ENCODE data around the gene ARID5B.

Gene ARID5B

DNA sequence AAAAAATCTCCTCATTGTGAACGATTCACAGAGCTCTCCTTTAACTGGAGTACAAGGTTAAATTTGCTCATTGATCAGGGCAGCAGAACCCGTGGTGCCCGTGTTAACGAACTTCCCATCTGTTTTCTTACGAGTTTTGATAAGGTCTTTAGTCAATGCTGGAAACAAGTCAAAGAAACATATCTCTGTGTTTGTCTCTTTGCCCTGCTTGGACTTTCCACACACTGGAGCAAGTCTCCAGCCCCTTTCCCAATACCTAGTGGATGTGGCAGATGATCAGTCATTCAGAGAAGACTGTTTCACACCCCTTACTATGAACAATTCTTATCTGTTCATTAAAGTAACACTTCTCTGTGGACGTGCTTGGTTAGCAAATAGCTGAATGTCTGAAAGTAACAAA, 121.3 kb downstream of the ARID5B start:
- Histone ChIP-seq H3K9me2 (replicated peaks; ENCODE audit: insufficient read depth, low read length) (no peaks in the 10 kb centered on the region), H2AFZ (ENCODE audit: low read length) (no peak overlapping the region), H3K4me3 (ENCODE audit: low read length) (no peak overlapping the region), H4K20me1 (ENCODE audit: insufficient read depth, low read length) (no peaks in the 10 kb centered on the region), H3K27me3 (replicated peaks; ENCODE audit: insufficient read depth, low read length) (no peaks in the 10 kb centered on the region), H3K79me2 (ENCODE audit: low read length) (peaks cover 94% of the 10 kb centered on the region), H3K4me1 (ENCODE audit: low read length) (peaks cover 5% of the 10 kb centered on the region; the same call in 1 of the 2 replicates), H3K27ac (ENCODE audit: low read length) (no peak overlapping the region), H3F3A (ENCODE audit: insufficient read depth, low read length) (no peaks in the 10 kb centered on the region), H3K9me3 (replicated peaks; ENCODE audit: insufficient read depth, low read length) (no peaks in the 10 kb centered on the region), H3K9ac (ENCODE audit: low read length) (no peak overlapping the region), H3K36me3 (replicated peaks; ENCODE audit: insufficient read depth, low read length) (no peaks in the 10 kb centered on the region; the same call in 1 of the 2 replicates), H3K4me2 (ENCODE audit: low read depth, low read length) (no peak overlapping the region)
- TF ChIP-seq EZH2 (optimal IDR thresholded peaks at IDR 0.05; ENCODE audit: low read depth, low read length) (no peak), EZH2phosphoT487 (IDR thresholded peaks at IDR 0.05; ENCODE audit: low read length) (no peak)
- TF ChIP-seq, protein P1, sequence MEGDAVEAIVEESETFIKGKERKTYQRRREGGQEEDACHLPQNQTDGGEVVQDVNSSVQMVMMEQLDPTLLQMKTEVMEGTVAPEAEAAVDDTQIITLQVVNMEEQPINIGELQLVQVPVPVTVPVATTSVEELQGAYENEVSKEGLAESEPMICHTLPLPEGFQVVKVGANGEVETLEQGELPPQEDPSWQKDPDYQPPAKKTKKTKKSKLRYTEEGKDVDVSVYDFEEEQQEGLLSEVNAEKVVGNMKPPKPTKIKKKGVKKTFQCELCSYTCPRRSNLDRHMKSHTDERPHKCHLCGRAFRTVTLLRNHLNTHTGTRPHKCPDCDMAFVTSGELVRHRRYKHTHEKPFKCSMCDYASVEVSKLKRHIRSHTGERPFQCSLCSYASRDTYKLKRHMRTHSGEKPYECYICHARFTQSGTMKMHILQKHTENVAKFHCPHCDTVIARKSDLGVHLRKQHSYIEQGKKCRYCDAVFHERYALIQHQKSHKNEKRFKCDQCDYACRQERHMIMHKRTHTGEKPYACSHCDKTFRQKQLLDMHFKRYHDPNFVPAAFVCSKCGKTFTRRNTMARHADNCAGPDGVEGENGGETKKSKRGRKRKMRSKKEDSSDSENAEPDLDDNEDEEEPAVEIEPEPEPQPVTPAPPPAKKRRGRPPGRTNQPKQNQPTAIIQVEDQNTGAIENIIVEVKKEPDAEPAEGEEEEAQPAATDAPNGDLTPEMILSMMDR (IDR thresholded peaks at IDR 0.05; ENCODE audit: low read length) = no peak
- DNase-seq = no peak

DNA sequence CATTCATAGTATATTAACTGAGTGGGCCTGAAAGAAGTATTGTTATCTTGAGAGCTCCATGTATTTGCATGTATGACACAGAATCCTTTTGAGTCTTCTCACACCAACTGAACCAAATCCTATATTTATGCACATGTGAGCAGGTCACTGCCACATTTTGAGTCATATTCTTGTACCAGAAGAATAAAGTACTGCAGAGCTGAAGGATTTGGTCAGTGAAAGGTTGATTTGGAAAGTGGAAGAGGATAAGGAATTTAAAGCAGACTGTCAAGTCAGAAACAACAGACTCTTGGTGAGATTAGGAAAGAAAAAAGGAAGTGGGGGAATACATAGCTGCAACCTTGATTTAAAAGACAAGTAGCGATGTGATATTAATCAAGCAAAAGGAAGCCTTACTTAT, 121.8 kb downstream of the ARID5B start:
- Histone ChIP-seq H3K9me2 (replicated peaks; ENCODE audit: insufficient read depth, low read length) (no peaks in the 10 kb centered on the region), H3K36me3 (replicated peaks; ENCODE audit: insufficient read depth, low read length) (no peaks in the 10 kb centered on the region; the same call in 1 of the 2 replicates), H3K4me3 (ENCODE audit: low read length) (no peak overlapping the region), H3K9me3 (replicated peaks; ENCODE audit: insufficient read depth, low read length) (no peaks in the 10 kb centered on the region), H3K9ac (ENCODE audit: low read length) (no peak overlapping the region), H3K4me2 (ENCODE audit: low read depth, low read length) (no peak overlapping the region), H3K27ac (ENCODE audit: low read length) (no peak overlapping the region), H3K27me3 (replicated peaks; ENCODE audit: insufficient read depth, low read length) (no peaks in the 10 kb centered on the region), H2AFZ (ENCODE audit: low read length) (no peak overlapping the region), H3F3A (ENCODE audit: insufficient read depth, low read length) (no peaks in the 10 kb centered on the region), H3K79me2 (ENCODE audit: low read length) (peaks cover 94% of the 10 kb centered on the region), H3K4me1 (ENCODE audit: low read length) (peaks cover 5% of the 10 kb centered on the region; the same call in 1 of the 2 replicates), H4K20me1 (ENCODE audit: insufficient read depth, low read length) (no peaks in the 10 kb centered on the region)
- TF ChIP-seq EZH2phosphoT487 (IDR thresholded peaks at IDR 0.05; ENCODE audit: low read length) (no peak), EZH2 (optimal IDR thresholded peaks at IDR 0.05; ENCODE audit: low read depth, low read length) (no peak)
- TF ChIP-seq, protein P1 (IDR thresholded peaks at IDR 0.05; ENCODE audit: low read length) = no peak
- DNase-seq = no peak

DNA sequence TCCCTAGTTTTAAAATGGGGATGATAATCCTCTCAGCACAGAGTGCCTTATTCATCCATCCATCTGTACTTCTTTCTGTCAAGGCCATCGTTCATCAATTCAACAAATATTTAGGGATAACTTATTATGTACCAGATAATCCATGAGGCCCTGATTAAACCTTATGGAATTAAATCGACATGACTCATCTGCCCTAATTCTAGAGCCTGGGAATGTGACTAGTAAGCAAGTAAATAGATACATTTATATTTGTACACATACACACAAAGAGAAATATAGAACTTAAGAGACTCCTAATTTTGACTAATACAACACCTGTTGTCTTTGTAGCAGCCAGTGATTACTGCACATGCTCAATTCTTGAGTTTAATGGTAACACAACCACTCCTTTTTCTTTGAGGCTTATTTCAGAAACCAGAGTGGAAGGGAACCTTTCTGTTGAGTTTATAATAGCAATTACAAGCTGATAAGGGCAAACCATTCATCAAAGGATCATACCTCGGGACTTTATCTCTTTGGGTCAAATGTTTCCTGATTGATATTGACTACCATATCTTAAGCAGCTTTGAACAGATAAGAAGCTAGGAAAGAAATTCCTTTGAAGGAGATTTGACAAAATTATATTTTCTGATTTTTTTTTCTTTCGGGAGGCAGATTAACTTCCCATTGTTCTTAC, 122.7 kb downstream of the ARID5B start:
- Histone ChIP-seq H3K27ac (ENCODE audit: low read length) (no peak overlapping the region), H3F3A (ENCODE audit: insufficient read depth, low read length) (no peaks in the 10 kb centered on the region), H3K79me2 (ENCODE audit: low read length) (peaks cover 91% of the 10 kb centered on the region), H3K4me3 (ENCODE audit: low read length) (no peak overlapping the region), H3K4me2 (ENCODE audit: low read depth, low read length) (no peak overlapping the region), H3K9me3 (replicated peaks; ENCODE audit: insufficient read depth, low read length) (no peaks in the 10 kb centered on the region), H4K20me1 (ENCODE audit: insufficient read depth, low read length) (no peaks in the 10 kb centered on the region), H3K9me2 (replicated peaks; ENCODE audit: insufficient read depth, low read length) (no peaks in the 10 kb centered on the region), H3K9ac (ENCODE audit: low read length) (no peak overlapping the region), H2AFZ (ENCODE audit: low read length) (no peak overlapping the region), H3K36me3 (replicated peaks; ENCODE audit: insufficient read depth, low read length) (no peaks in the 10 kb centered on the region; the same call in 1 of the 2 replicates), H3K27me3 (replicated peaks; ENCODE audit: insufficient read depth, low read length) (no peaks in the 10 kb centered on the region), H3K4me1 (ENCODE audit: low read length) (peaks cover 5% of the 10 kb centered on the region; the same call in 1 of the 2 replicates)
- no peak for TF ChIP-seq EZH2 (optimal IDR thresholded peaks at IDR 0.05; ENCODE audit: low read depth, low read length)
- no peak for TF ChIP-seq EZH2phosphoT487 (IDR thresholded peaks at IDR 0.05; ENCODE audit: low read length)
- TF ChIP-seq, protein P1 (IDR thresholded peaks at IDR 0.05; ENCODE audit: low read length) = no peak
- no peak for DNase-seq
